ENCODE results near the gene PGC. TPM values are rescaled to one million over a fixed set of nuclear protein-coding genes. Genes with fewer than 3 reads are reported as not detected.

PGC gene
- total RNA-seq, 1 experiment from 2014 or later, result not detected

- Histone ChIP-seq H3K4me3 (no peak overlapping the region), H3K9me3 (no peaks in the 10 kb centered on the region), H3K36me3 (no peaks in the 10 kb centered on the region), H3K27me3 (no peaks in the 10 kb centered on the region)
- DNase-seq, result no peak
Measured at GRCh38 chr6:41759106-41759904, 12.1 kb upstream of the PGC start.

GRCh38 chr6:41758641-41759035 is 11.4 kb upstream of the PGC start:
- no peaks in the 10 kb centered on the region for H3K9me3 ChIP-seq
- DNase-seq, result no peak

GRCh38 chr6:41757931-41758640 is 10.9 kb upstream of the PGC start:
- DNase-seq, result no peak
- Histone ChIP-seq H3K4me3 (no peak overlapping the region), H3K27me3 (no peaks in the 10 kb centered on the region), H3K9me3 (no peaks in the 10 kb centered on the region), H3K36me3 (no peaks in the 10 kb centered on the region)

More at GRCh38 chr6:41758641-41759035, 11.4 kb upstream of the PGC start:
- Histone ChIP-seq H3K36me3 (no peaks in the 10 kb centered on the region), H3K4me3 (no peak overlapping the region), H3K27me3 (no peaks in the 10 kb centered on the region)

GRCh38 chr6:41757271-41757670 is 10.1 kb upstream of the PGC start:
- Histone ChIP-seq H3K4me3 (no peak overlapping the region), H3K27me3 (no peaks in the 10 kb centered on the region), H3K9me3 (no peaks in the 10 kb centered on the region), H3K36me3 (no peaks in the 10 kb centered on the region)
- no peak for DNase-seq

- no peaks in the 10 kb centered on the region for H3K9me3 ChIP-seq
- H3K4me3 ChIP-seq, result no peak overlapping the region
- no peaks in the 10 kb centered on the region for H3K27me3 ChIP-seq
- no peaks in the 10 kb centered on the region for H3K36me3 ChIP-seq
- no peak for DNase-seq
Measured at GRCh38 chr6:41756354-41756753, 9.2 kb upstream of the PGC start.

- Histone ChIP-seq H3K36me3 (no peaks in the 10 kb centered on the region), H3K9me3 (no peaks in the 10 kb centered on the region), H3K4me3 (no peak overlapping the region), H3K27me3 (no peaks in the 10 kb centered on the region)
- DNase-seq, result no peak
Measured at GRCh38 chr6:41755895-41756294, 8.7 kb upstream of the PGC start.

- no peaks in the 10 kb centered on the region for H3K27me3 ChIP-seq
- no peak for DNase-seq
- H3K36me3 ChIP-seq, result no peaks in the 10 kb centered on the region
- no peaks in the 10 kb centered on the region for H3K9me3 ChIP-seq
- no peak overlapping the region for H3K4me3 ChIP-seq
Measured at GRCh38 chr6:41750374-41750773, 3.2 kb upstream of the PGC start.

- no peak overlapping the region for H3K4me3 ChIP-seq
- H3K27me3 ChIP-seq, result no peaks in the 10 kb centered on the region
- no peak for DNase-seq
- H3K9me3 ChIP-seq, result no peaks in the 10 kb centered on the region
- no peaks in the 10 kb centered on the region for H3K36me3 ChIP-seq
Measured at GRCh38 chr6:41748542-41748941, 1.3 kb upstream of the PGC start.

GRCh38 chr6:41748102-41748477 is 893 bp upstream of the PGC start:
- Histone ChIP-seq H3K36me3 (no peaks in the 10 kb centered on the region), H3K4me3 (no peak overlapping the region), H3K9me3 (no peaks in the 10 kb centered on the region), H3K27me3 (no peaks in the 10 kb centered on the region)
- DNase-seq, result no peak

GRCh38 chr6:41746107-41746506 is 1.1 kb downstream of the PGC start:
- Histone ChIP-seq H3K9me3 (no peaks in the 10 kb centered on the region), H3K36me3 (no peaks in the 10 kb centered on the region), H3K27me3 (no peaks in the 10 kb centered on the region), H3K4me3 (no peak overlapping the region)
- no peak for DNase-seq

- Histone ChIP-seq H3K27me3 (no peaks in the 10 kb centered on the region), H3K36me3 (no peaks in the 10 kb centered on the region), H3K4me3 (no peak overlapping the region), H3K9me3 (no peaks in the 10 kb centered on the region)
- DNase-seq, result no peak
Measured at GRCh38 chr6:41744236-41744787, 2.9 kb downstream of the PGC start.

GRCh38 chr6:41743406-41744235 is 3.6 kb downstream of the PGC start:
- no peak for DNase-seq
- Histone ChIP-seq H3K36me3 (no peaks in the 10 kb centered on the region), H3K27me3 (no peaks in the 10 kb centered on the region), H3K4me3 (no peak overlapping the region), H3K9me3 (no peaks in the 10 kb centered on the region)

- Histone ChIP-seq H3K36me3 (no peaks in the 10 kb centered on the region), H3K27me3 (no peaks in the 10 kb centered on the region), H3K9me3 (no peaks in the 10 kb centered on the region), H3K4me3 (no peak overlapping the region)
- no peak for DNase-seq
Measured at GRCh38 chr6:41741625-41742490, 5.3 kb downstream of the PGC start.

- Histone ChIP-seq H3K9me3 (no peaks in the 10 kb centered on the region), H3K27me3 (no peaks in the 10 kb centered on the region), H3K4me3 (no peak overlapping the region), H3K36me3 (no peaks in the 10 kb centered on the region)
- DNase-seq, result no peak
Measured at GRCh38 chr6:41740366-41741162, 6.6 kb downstream of the PGC start.

- DNase-seq, result no peak
- H3K9me3 ChIP-seq, result no peaks in the 10 kb centered on the region
- H3K4me3 ChIP-seq, result no peak overlapping the region
- no peaks in the 10 kb centered on the region for H3K27me3 ChIP-seq
- no peaks in the 10 kb centered on the region for H3K36me3 ChIP-seq
Measured at GRCh38 chr6:41739041-41739440, 8.2 kb downstream of the PGC start.

Measured in MG63 (cell line).